ENCODE results near the gene ZNF77.

Gene ZNF77

DNA sequence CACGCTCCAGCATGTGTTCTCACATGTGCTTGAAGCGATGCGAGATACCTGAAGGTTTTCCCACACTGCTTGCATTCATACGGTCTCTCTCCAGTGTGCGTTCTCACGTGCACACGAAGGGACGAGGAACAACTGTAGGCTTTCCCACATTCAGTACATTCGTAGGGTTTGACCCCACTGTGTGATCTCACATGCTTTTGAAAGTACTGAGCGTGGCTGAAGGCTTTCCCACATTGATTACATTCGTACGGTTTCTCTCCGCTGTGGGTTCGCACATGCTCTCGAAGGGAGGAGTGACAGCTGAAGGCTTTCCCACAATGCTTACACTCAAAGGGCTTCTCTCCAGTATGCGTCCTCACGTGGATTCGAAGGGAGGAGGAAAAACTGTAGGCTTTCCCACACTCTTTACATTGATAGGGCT is 11.3 kb downstream of the ZNF77 start:
- H3K36me3 ChIP-seq (ENCODE audit: control insufficient read depth in 1 of 2, insufficient read depth in 2 of 2, low read length in 2 of 2) = peaks cover 35 to 37% of the 10 kb centered on the region in 2 experiments
- no peak overlapping the region for H2AFZ ChIP-seq (ENCODE audit: insufficient read depth, low read length, poor library complexity)
- H2BK5ac ChIP-seq (ENCODE audit: low read depth, low read length, poor library complexity) = no peak overlapping the region
- no CpG with 5 or more reads among the region's 18 CpGs for WGBS (ENCODE audit: extremely low coverage, insufficient coverage, insufficient read length)
- no peak overlapping the region for H2BK120ac ChIP-seq (ENCODE audit: insufficient read depth, low read length, poor library complexity)
- H3K9ac ChIP-seq (ENCODE audit: low read length) = no peak overlapping the region
- H2AK5ac ChIP-seq (ENCODE audit: low read length) = no peak overlapping the region
- peaks cover 21% of the 10 kb centered on the region for H3K9me3 ChIP-seq (ENCODE audit: insufficient read depth, low read depth, low read length)
- no peak for DNase-seq
- H3K4me3 ChIP-seq (ENCODE audit: low read depth, low read length) = no peak overlapping the region
- no peaks in the 10 kb centered on the region for H3K79me1 ChIP-seq (ENCODE audit: low read length)
- H3K14ac ChIP-seq (ENCODE audit: low read length) = no peak overlapping the region
- H3K79me2 ChIP-seq (ENCODE audit: control insufficient read depth, insufficient read depth, low read length, poor library complexity) = no peaks in the 10 kb centered on the region
- no peak overlapping the region for H4K12ac ChIP-seq (ENCODE audit: low read depth, low read length)
- no peak overlapping the region for H4K8ac ChIP-seq (ENCODE audit: low read depth, low read length)
- no peaks in the 10 kb centered on the region for H3K27me3 ChIP-seq (ENCODE audit: insufficient read depth, low read length)
- no peak overlapping the region for H3K23ac ChIP-seq (ENCODE audit: low read length)
- H2BK12ac ChIP-seq (ENCODE audit: low read length) = no peak overlapping the region
- no peak overlapping the region for H4K91ac ChIP-seq (ENCODE audit: low read depth, low read length)
- no peak overlapping the region for H3K27ac ChIP-seq (ENCODE audit: low read depth, low read length)
- no peak overlapping the region for H3K4me2 ChIP-seq (ENCODE audit: low read length)
- H3K4me1 ChIP-seq (ENCODE audit: control insufficient read depth in 1 of 2, insufficient read depth in 2 of 2, low read length in 2 of 2) = no peaks in the 10 kb centered on the region
- H3K4ac ChIP-seq (ENCODE audit: low read depth, low read length) = no peak overlapping the region
- H3K18ac ChIP-seq (ENCODE audit: low read length) = no peak overlapping the region

DNA sequence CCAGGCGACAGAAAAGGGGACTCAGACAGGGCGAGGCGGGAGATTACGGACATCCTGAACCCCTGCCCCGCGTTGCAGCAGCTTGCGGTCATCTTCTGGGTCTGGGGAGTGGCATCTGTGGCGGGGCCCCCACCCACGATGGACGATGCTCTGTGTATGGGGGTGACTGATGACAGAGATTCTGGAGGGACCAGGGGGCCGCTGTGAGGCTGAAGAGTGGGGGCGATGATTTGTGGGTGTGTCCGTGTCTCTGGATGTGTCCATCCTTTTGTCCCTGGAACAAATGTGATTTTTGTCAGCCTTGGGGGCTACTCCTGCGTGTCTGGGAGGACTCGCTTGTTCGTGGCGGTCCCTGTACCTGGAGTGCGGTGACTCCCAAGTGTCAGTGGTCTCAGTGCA is 17.7 kb downstream of the ZNF77 start:
- H4K91ac ChIP-seq (ENCODE audit: low read depth, low read length) = no peak overlapping the region
- no peak overlapping the region for H3K9ac ChIP-seq (ENCODE audit: low read length)
- no peak for DNase-seq
- H3K79me1 ChIP-seq (ENCODE audit: low read length) = no peaks in the 10 kb centered on the region
- H2BK12ac ChIP-seq (ENCODE audit: low read length) = no peak overlapping the region
- no peak overlapping the region for H4K8ac ChIP-seq (ENCODE audit: low read depth, low read length)
- H3K9me3 ChIP-seq (ENCODE audit: insufficient read depth, low read depth, low read length) = peaks cover 1% of the 10 kb centered on the region
- WGBS (ENCODE audit: extremely low coverage, insufficient coverage, insufficient read length) = no CpG with 5 or more reads among the region's 18 CpGs
- H3K14ac ChIP-seq (ENCODE audit: low read length) = no peak overlapping the region
- no peak overlapping the region for H2AK5ac ChIP-seq (ENCODE audit: low read length)
- no peak overlapping the region for H3K4me3 ChIP-seq (ENCODE audit: low read depth, low read length)
- no peak overlapping the region for H2BK5ac ChIP-seq (ENCODE audit: low read depth, low read length, poor library complexity)
- peaks cover 2% of the 10 kb centered on the region in 2 experiments for H3K36me3 ChIP-seq (ENCODE audit: control insufficient read depth in 1 of 2, insufficient read depth in 2 of 2, low read length in 2 of 2)
- no peaks in the 10 kb centered on the region for H3K79me2 ChIP-seq (ENCODE audit: control insufficient read depth, insufficient read depth, low read length, poor library complexity)
- no peak overlapping the region for H3K27ac ChIP-seq (ENCODE audit: low read depth, low read length)
- H3K27me3 ChIP-seq (ENCODE audit: insufficient read depth, low read length) = no peaks in the 10 kb centered on the region
- no peak overlapping the region for H3K4ac ChIP-seq (ENCODE audit: low read depth, low read length)
- H3K4me2 ChIP-seq (ENCODE audit: low read length) = no peak overlapping the region
- H3K4me1 ChIP-seq (ENCODE audit: control insufficient read depth in 1 of 2, insufficient read depth in 2 of 2, low read length in 2 of 2) = peaks cover 0 to 11% of the 10 kb centered on the region in 2 experiments
- H2BK120ac ChIP-seq (ENCODE audit: insufficient read depth, low read length, poor library complexity) = no peak overlapping the region
- H2AFZ ChIP-seq (ENCODE audit: insufficient read depth, low read length, poor library complexity) = no peak overlapping the region
- no peak overlapping the region for H3K23ac ChIP-seq (ENCODE audit: low read length)
- no peak overlapping the region for H3K18ac ChIP-seq (ENCODE audit: low read length)
- H4K12ac ChIP-seq (ENCODE audit: low read depth, low read length) = no peak overlapping the region

DNA sequence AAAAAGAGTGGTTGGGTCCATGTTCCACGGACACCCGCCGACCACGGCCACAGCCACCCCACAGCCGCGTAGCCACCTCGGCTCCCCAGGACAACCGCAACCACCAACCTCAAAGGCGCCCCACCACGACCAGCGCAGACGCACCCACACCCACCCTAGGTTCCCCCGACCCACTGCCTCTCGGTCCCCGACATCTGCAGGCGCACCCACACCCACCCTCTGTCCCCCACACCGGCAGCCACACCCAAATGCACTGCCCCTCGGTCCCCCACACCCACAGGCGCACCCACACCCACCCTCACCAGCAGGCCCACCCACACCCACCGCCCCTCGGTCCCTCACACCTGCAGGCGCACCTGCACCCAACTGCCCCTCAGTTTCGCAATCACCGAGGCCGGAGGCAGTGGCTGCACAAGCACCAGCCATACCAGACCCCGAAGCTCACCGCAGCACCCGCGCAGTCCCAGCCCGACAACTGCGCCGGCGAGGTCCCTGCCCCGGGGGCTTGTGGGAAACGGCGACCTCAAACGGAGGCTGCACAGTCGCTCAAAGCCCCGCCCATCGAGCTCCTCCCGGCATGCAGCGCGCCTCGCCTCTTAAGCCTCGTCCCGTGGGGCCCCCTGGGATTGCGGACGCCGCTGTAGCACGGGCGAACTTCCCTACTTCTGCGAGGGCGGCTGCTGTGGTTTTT is 18.3 kb downstream of the ZNF77 start:
- no peak overlapping the region for H3K14ac ChIP-seq (ENCODE audit: low read length)
- no peak overlapping the region for H3K18ac ChIP-seq (ENCODE audit: low read length)
- no peaks in the 10 kb centered on the region for H3K79me1 ChIP-seq (ENCODE audit: low read length)
- H3K79me2 ChIP-seq (ENCODE audit: control insufficient read depth, insufficient read depth, low read length, poor library complexity) = no peaks in the 10 kb centered on the region
- DNase-seq = peak in 1 of 2 donors; percentile 14
- no peak overlapping the region for H3K27ac ChIP-seq (ENCODE audit: low read depth, low read length)
- no peak overlapping the region for H3K4ac ChIP-seq (ENCODE audit: low read depth, low read length)
- H3K23ac ChIP-seq (ENCODE audit: low read length) = no peak overlapping the region
- H4K91ac ChIP-seq (ENCODE audit: low read depth, low read length) = no peak overlapping the region
- no peak overlapping the region for H2BK120ac ChIP-seq (ENCODE audit: insufficient read depth, low read length, poor library complexity)
- no peak overlapping the region for H2AK5ac ChIP-seq (ENCODE audit: low read length)
- peaks cover 1% of the 10 kb centered on the region for H3K9me3 ChIP-seq (ENCODE audit: insufficient read depth, low read depth, low read length)
- no CpG with 5 or more reads among the region's 53 CpGs for WGBS (ENCODE audit: extremely low coverage, insufficient coverage, insufficient read length)
- peaks cover 2% of the 10 kb centered on the region in 2 experiments for H3K36me3 ChIP-seq (ENCODE audit: control insufficient read depth in 1 of 2, insufficient read depth in 2 of 2, low read length in 2 of 2)
- no peaks in the 10 kb centered on the region for H3K27me3 ChIP-seq (ENCODE audit: insufficient read depth, low read length)
- no peak overlapping the region for H2AFZ ChIP-seq (ENCODE audit: insufficient read depth, low read length, poor library complexity)
- H2BK12ac ChIP-seq (ENCODE audit: low read length) = no peak overlapping the region
- no peak overlapping the region for H2BK5ac ChIP-seq (ENCODE audit: low read depth, low read length, poor library complexity)
- H4K8ac ChIP-seq (ENCODE audit: low read depth, low read length) = no peak overlapping the region
- no peak overlapping the region for H3K9ac ChIP-seq (ENCODE audit: low read length)
- H3K4me2 ChIP-seq (ENCODE audit: low read length) = no peak overlapping the region
- H3K4me1 ChIP-seq (ENCODE audit: control insufficient read depth in 1 of 2, insufficient read depth in 2 of 2, low read length in 2 of 2) = peaks cover 0 to 11% of the 10 kb centered on the region in 2 experiments
- no peak overlapping the region for H3K4me3 ChIP-seq (ENCODE audit: low read depth, low read length)
- no peak overlapping the region for H4K12ac ChIP-seq (ENCODE audit: low read depth, low read length)

DNA sequence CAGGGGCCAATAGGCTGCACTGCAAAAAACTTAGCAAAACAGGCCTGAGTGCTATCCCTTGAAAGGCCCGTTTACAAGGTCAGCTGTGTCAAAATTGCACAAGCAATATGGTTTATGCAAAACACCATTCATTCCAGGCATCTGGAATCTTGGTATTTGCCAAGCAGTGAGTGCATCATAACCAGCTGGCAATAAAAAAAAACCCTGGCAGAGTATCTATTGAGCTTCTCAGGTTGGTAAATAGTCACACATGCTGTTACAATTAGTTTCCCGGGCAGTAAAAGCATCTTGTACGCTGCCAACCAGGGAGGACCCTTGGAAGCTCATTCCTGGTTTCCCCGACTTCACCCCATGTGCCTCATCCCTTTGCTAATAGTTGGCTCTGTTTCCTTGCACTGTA is 21.3 kb downstream of the ZNF77 start:
- H3K27ac ChIP-seq (ENCODE audit: low read depth, low read length) = no peak overlapping the region

More for the DNA sequence above, 21.3 kb downstream of the ZNF77 start:
- Histone ChIP-seq H3K27me3 (ENCODE audit: insufficient read depth, low read length) (no peaks in the 10 kb centered on the region), H3K23ac (ENCODE audit: low read length) (no peak overlapping the region), H3K79me2 (ENCODE audit: control insufficient read depth, insufficient read depth, low read length, poor library complexity) (no peaks in the 10 kb centered on the region), H3K9me3 (ENCODE audit: insufficient read depth, low read depth, low read length) (no peaks in the 10 kb centered on the region), H3K79me1 (ENCODE audit: low read length) (no peaks in the 10 kb centered on the region), H2BK5ac (ENCODE audit: low read depth, low read length, poor library complexity) (no peak overlapping the region), H3K4me1 (ENCODE audit: control insufficient read depth in 1 of 2, insufficient read depth in 2 of 2, low read length in 2 of 2) (peaks cover 0 to 11% of the 10 kb centered on the region in 2 experiments), H3K14ac (ENCODE audit: low read length) (no peak overlapping the region), H2AK5ac (ENCODE audit: low read length) (no peak overlapping the region), H3K18ac (ENCODE audit: low read length) (no peak overlapping the region), H2AFZ (ENCODE audit: insufficient read depth, low read length, poor library complexity) (no peak overlapping the region), H3K4ac (ENCODE audit: low read depth, low read length) (no peak overlapping the region), H3K4me2 (ENCODE audit: low read length) (no peak overlapping the region), H2BK12ac (ENCODE audit: low read length) (no peak overlapping the region), H4K12ac (ENCODE audit: low read depth, low read length) (no peak overlapping the region), H3K4me3 (ENCODE audit: low read depth, low read length) (no peak overlapping the region), H4K8ac (ENCODE audit: low read depth, low read length) (no peak overlapping the region), H3K36me3 (ENCODE audit: control insufficient read depth in 1 of 2, insufficient read depth in 2 of 2, low read length in 2 of 2) (peaks cover 3 to 4% of the 10 kb centered on the region in 2 experiments), H4K91ac (ENCODE audit: low read depth, low read length) (no peak overlapping the region), H2BK120ac (ENCODE audit: insufficient read depth, low read length, poor library complexity) (no peak overlapping the region), H3K9ac (ENCODE audit: low read length) (no peak overlapping the region)
- whole genome bisulfite sequencing (ENCODE audit: extremely low coverage, insufficient coverage, insufficient read length) = no CpG with 5 or more reads among the region's 4 CpGs
- DNase-seq = peak in 1 of 2 donors; percentile 57
